K562 (cell line): ENCODE data around the gene AGPAT3. TPM values are rescaled to one million over a fixed set of nuclear protein-coding genes. Genes with fewer than 3 reads are reported as not detected.

Experiments used
- ATAC-seq: fragments of 200-7000 bp; cut with Tn5 transposase; 3 replicates; pipeline ENCODE4 v1.9.1; 2020; ENCODE audit warnings: moderate library complexity
- BruUV-seq: library from RNA; stranded (reverse); fragments of 400-500 nt; replicated peaks from 2 replicates; lab custom pipeline; 2021; lab: Mats Ljungman, UMichigan
- CTCF ChIA-PET: fragments of 300-600 bp; formaldehyde crosslinking; extraction: SDS; loops from one replicate; lab custom pipeline; 2021; ENCODE audit warnings: low intra/inter-chr PET ratio; lab: Yijun Ruan, JAX
- POLR2A ChIA-PET: fragments of 300-600, 350-650 bp; sonication (Branson Sonifier 250); formaldehyde crosslinking; extraction: SDS; loops from one replicate; lab custom pipeline; 2021; ENCODE audit warnings: antibody characterized with exemption, inconsistent platforms; lab: Yijun Ruan, JAX
- DNase-seq, 4 experiments: peaks; one replicate each; pipeline versions ENCODE4 v3.0.0 to v3.0.0-alpha.2; 2011 to 2018; ENCODE audit warnings: low spot score in 3 of 4, mixed read lengths in 3 of 4; ENCODE audit errors: extremely low read depth in 1 of 4
- FAIRE-seq: peaks from 2 replicates; lab custom pipeline; 2011; peaks lifted over from hg19 to GRCh38; lab: Jason Lieb, UNC
- H2AFZ ChIP-seq: 2 replicates; pipeline ENCODE4 v1.6.0; 2011; ENCODE audit warnings: low read depth, low read length, control low read depth, inconsistent platforms
- H3K27ac ChIP-seq: fragments of 200-600 bp; 3 replicates; pipeline ENCODE4 v1.8.0; 2011; ENCODE audit warnings: low read depth, mild to moderate bottlenecking, control low read depth, inconsistent platforms, low read length, moderate library complexity, mixed read lengths; ENCODE audit errors: extremely low read depth
- H3K27me3 ChIP-seq, 2 experiments: fragments of 300-600 bp in 1 of 2; 2 replicates in 1 of 2; 3 replicates in 1 of 2; pipeline versions ENCODE4 v1.6.0 to v1.8.0; 2011; ENCODE audit warnings: inconsistent platforms in 2 of 2, low read length in 2 of 2, mild to moderate bottlenecking in 1 of 2, mixed read lengths in 1 of 2, moderate library complexity in 1 of 2; ENCODE audit not compliant: control insufficient read depth in 2 of 2, insufficient read depth in 2 of 2
- H3K36me3 ChIP-seq: fragments of 300-600 bp; 3 replicates; pipeline ENCODE4 v1.8.0; 2011; ENCODE audit warnings: mild to moderate bottlenecking, low read length, inconsistent platforms; ENCODE audit not compliant: control insufficient read depth, insufficient read depth
- H3K4me1 ChIP-seq, 2 experiments: fragments of 200-600 bp in 1 of 2; replicated peaks in 1 of 2; 2 replicates in 1 of 2; 3 replicates in 1 of 2; pipeline versions ENCODE4 v1.5.1 to v1.8.0; 2011; ENCODE audit warnings: inconsistent platforms in 2 of 2, low read length in 2 of 2, mild to moderate bottlenecking in 1 of 2, mixed read lengths in 1 of 2, moderate library complexity in 1 of 2; ENCODE audit not compliant: control insufficient read depth in 2 of 2, insufficient read depth in 2 of 2
- H3K4me2 ChIP-seq: 2 replicates; pipeline ENCODE4 v1.6.1; 2011; ENCODE audit warnings: low read length, control low read depth, inconsistent platforms, mixed read lengths; ENCODE audit not compliant: insufficient read depth
- H3K4me3 ChIP-seq: fragments of 200-600 bp; sonication (generic), shearing (Covaris generic); 2 replicates; pipeline ENCODE4 v1.5.1; 2016; ENCODE audit warnings: control low read depth, inconsistent platforms
- H3K79me2 ChIP-seq: fragments of 200-600 bp; 3 replicates; pipeline ENCODE4 v1.8.0; 2011; ENCODE audit warnings: low read length, inconsistent platforms; ENCODE audit not compliant: control insufficient read depth, insufficient read depth
- H3K9ac ChIP-seq, 2 experiments: 2 replicates each; pipeline versions ENCODE4 v1.6.0 to v1.6.1; 2011; ENCODE audit warnings: low read depth in 2 of 2, low read length in 2 of 2, control low read depth in 1 of 2, inconsistent platforms in 1 of 2, mild to moderate bottlenecking in 1 of 2, mixed read lengths in 1 of 2; ENCODE audit not compliant: insufficient read depth in 1 of 2
- H3K9me1 ChIP-seq: one replicate; pipeline ENCODE4 v1.6.0; 2011; ENCODE audit warnings: inconsistent platforms, mild to moderate bottlenecking, low read length, moderate library complexity; ENCODE audit not compliant: control insufficient read depth, insufficient read depth
- H3K9me3 ChIP-seq: replicated peaks from 2 replicates; pipeline ENCODE4 v1.5.1; 2011; ENCODE audit warnings: low read depth, low read length, inconsistent platforms; ENCODE audit not compliant: control insufficient read depth, insufficient read depth
- H4K20me1 ChIP-seq: replicated peaks from 2 replicates; pipeline ENCODE4 v1.6.1; 2011; ENCODE audit warnings: low read length, inconsistent platforms, mixed read lengths; ENCODE audit not compliant: control insufficient read depth, insufficient read depth
- KDM4B ChIP-seq, 2 experiments: fragments of 450-650 bp in 1 of 2; sonication (generic) in 1 of 2; IDR thresholded peaks; 2 replicates each; pipeline ENCODE4 v1.6.1; 2016 to 2017; ENCODE audit warnings: borderline replicate concordance in 2 of 2, antibody characterized with exemption in 1 of 2, low read depth in 1 of 2, mild to moderate bottlenecking in 1 of 2
- KLF16 ChIP-seq: IDR thresholded peaks from 2 replicates; pipeline ENCODE4 v1.6.1; 2016; ENCODE audit warnings: antibody characterized with exemption
- ZNF551 ChIP-seq: fragments of 250-450 bp; sonication (Bioruptor Pico); IDR thresholded peaks from 2 replicates; pipeline ENCODE4 v1.5.0; 2021; ENCODE audit warnings: mild to moderate bottlenecking, moderate library complexity
- WGBS: fragments of 100-300 bp; shearing (Covaris generic); methylation state at CpG from one replicate; pipeline ENCODE4 v1.1.6; 2016; ENCODE audit warnings: low coverage, mixed read lengths; ENCODE audit not compliant: insufficient coverage; ENCODE audit errors: missing lambda C conversion rate; 5-methylcytosine and 5-hydroxymethylcytosine counted together
- in situ Hi-C: fragments of 300-500 bp; cut with MboI; formaldehyde crosslinking; loops from 4 replicates; pipeline ENCODE4 v1.15.0; 2018; ENCODE audit warnings: inconsistent platforms, mixed read lengths
- intact Hi-C: fragments of 100-400 bp; cut with micrococcal nuclease; formaldehyde crosslinking; loops from 2 replicates; pipeline ENCODE4 v1.14.2; 2022
- polyA plus RNA-seq, 8 experiments: library from polyadenylated mRNA; depleted of rRNA in 4 of 8; stranded (reverse) in 5 of 8; unstranded in 3 of 8; fragments of >200 nt; fragmentation: Nextera tagmentation in 2 of 8; fragmentation: Illumina TruSeq in 1 of 8; extraction: Ambion mirVana in 2 of 8; extraction: Trizol in 1 of 8; gene quantifications; 2 replicates each; pipeline versions ENCODE4 v1.2.1 to v1.2.3, GENCODE V29; 2011 to 2014; ENCODE audit warnings: inconsistent platforms in 1 of 8, missing spikeins in 1 of 8
- total RNA-seq, 7 experiments: library from RNA; depleted of rRNA in 6 of 7; stranded (reverse); fragments of >200 nt in 6 of 7; fragmentation: Illumina TruSeq in 2 of 7; extraction: Trizol in 2 of 7; gene quantifications; 2 replicates each; pipeline versions ENCODE4 v1.2.1 to v1.2.3, GENCODE V29; 2011 to 2021; ENCODE audit warnings: low replicate concordance in 1 of 7
- TF ChIP-seq, protein P1 (sequence below): sonication (generic); formaldehyde crosslinking; IDR thresholded peaks from 2 replicates; pipeline ENCODE4 v1.8.1; 2023; ENCODE audit warnings: missing genetic modification reagents, mild to moderate bottlenecking, borderline replicate concordance
- TF ChIP-seq, protein P2 (sequence below): fragments of 450-650 bp; IDR thresholded peaks from 2 replicates; pipeline ENCODE4 v1.6.1; 2016; ENCODE audit warnings: low read depth
- TF ChIP-seq, protein P3 (sequence below), 2 experiments: fragments of 450-650 bp; conservative IDR thresholded peaks; 2 replicates each; pipeline ENCODE4 v1.6.1; 2017; ENCODE audit warnings: mild to moderate bottlenecking in 2 of 2, moderate library complexity in 2 of 2

Gene AGPAT3
- total and polyA plus RNA-seq, 9 of the 15 experiments (the other 6 are each of a cell fraction or from before 2014, with no cell fraction given): 1.5 to 88.4 (median 35.7) TPM

DNA sequence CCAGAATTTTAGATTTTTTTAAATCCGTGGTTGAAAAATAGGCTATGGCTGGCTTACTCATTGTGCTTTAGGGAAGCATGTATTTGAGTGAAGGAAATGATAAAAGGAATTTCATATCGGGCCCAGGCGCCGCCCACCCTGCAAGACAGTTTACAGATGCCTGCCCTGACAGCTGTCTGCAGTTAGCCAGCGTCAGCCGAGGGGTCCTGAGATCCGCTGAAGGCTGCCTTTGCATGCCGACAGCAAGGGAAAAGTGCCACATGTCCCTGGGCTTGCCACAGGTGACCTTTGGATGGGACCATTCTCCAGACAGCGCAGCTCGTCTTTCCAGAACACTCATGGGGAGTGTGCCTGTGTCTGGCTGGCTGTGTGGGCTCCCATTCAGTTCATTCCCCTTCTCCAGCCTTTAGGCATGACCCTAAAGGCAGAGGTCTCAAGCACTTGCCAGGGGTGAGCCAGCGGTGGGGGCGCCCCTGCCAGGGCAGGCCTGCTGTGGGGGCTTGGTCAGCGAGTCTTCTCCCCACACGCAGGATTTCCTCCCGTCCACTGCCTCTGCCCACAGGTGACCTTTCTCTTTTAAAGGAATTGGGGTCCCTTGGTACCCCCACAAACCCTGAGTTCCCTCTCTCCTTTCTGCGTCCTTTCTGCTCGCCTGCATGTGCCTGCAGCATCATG, 101.0 kb downstream of the AGPAT3 start:
- Histone ChIP-seq H3K9me3 (no peaks in the 10 kb centered on the region), H3K27ac (no peak overlapping the region), H3K36me3 (peaks cover 54% of the 10 kb centered on the region; the same call in 2 of the 3 replicates), H3K79me2 (no peaks in the 10 kb centered on the region), H3K27me3 (no peaks in the 10 kb centered on the region), H4K20me1 (no peaks in the 10 kb centered on the region), H3K4me2 (no peak overlapping the region), H3K4me3 (no peak overlapping the region), H2AFZ (no peak overlapping the region), H3K9ac (peak overlapping the region in 1 of 2 experiments; percentile 41; a peak in 1 of 4 replicates), H3K4me1 (peaks cover 0 to 16% of the 10 kb centered on the region in 2 experiments; a peak in 1 of 5 replicates), H3K9me1 (no peaks in the 10 kb centered on the region)
- no peak for FAIRE-seq
- no peak for DNase-seq
- WGBS: 86% methylated on average over 17 of the region's 17 CpGs
- no TSS peak for BruUV-seq
- intact Hi-C loops (no loop called here), in situ Hi-C loops (no loop called here)
- ATAC-seq: no peak
- POLR2A ChIA-PET: interaction anchor here (0.7 kb wide), 1 partner anchor 51 kb away, joined by 3 read pairs; no protein-coding TSS in a partner anchor
- CTCF ChIA-PET: no interaction called here
- TF ChIP-seq KDM4B (IDR thresholded peaks at IDR 0.05; ENCODE audit: borderline replicate concordance in 2 of 2, low read depth in 1 of 2) (no peak), KLF16 (no peak), ZNF551 (CRISPR knock-in tag) (no peak)
- TF ChIP-seq, protein P1, sequence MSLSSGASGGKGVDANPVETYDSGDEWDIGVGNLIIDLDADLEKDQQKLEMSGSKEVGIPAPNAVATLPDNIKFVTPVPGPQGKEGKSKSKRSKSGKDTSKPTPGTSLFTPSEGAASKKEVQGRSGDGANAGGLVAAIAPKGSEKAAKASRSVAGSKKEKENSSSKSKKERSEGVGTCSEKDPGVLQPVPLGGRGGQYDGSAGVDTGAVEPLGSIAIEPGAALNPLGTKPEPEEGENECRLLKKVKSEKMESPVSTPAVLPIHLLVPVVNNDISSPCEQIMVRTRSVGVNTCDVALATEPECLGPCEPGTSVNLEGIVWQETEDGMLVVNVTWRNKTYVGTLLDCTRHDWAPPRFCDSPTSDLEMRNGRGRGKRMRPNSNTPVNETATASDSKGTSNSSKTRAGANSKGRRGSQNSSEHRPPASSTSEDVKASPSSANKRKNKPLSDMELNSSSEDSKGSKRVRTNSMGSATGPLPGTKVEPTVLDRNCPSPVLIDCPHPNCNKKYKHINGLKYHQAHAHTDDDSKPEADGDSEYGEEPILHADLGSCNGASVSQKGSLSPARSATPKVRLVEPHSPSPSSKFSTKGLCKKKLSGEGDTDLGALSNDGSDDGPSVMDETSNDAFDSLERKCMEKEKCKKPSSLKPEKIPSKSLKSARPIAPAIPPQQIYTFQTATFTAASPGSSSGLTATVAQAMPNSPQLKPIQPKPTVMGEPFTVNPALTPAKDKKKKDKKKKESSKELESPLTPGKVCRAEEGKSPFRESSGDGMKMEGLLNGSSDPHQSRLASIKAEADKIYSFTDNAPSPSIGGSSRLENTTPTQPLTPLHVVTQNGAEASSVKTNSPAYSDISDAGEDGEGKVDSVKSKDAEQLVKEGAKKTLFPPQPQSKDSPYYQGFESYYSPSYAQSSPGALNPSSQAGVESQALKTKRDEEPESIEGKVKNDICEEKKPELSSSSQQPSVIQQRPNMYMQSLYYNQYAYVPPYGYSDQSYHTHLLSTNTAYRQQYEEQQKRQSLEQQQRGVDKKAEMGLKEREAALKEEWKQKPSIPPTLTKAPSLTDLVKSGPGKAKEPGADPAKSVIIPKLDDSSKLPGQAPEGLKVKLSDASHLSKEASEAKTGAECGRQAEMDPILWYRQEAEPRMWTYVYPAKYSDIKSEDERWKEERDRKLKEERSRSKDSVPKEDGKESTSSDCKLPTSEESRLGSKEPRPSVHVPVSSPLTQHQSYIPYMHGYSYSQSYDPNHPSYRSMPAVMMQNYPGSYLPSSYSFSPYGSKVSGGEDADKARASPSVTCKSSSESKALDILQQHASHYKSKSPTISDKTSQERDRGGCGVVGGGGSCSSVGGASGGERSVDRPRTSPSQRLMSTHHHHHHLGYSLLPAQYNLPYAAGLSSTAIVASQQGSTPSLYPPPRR (CRISPR knock-in tag): no peak
- TF ChIP-seq, protein P2, sequence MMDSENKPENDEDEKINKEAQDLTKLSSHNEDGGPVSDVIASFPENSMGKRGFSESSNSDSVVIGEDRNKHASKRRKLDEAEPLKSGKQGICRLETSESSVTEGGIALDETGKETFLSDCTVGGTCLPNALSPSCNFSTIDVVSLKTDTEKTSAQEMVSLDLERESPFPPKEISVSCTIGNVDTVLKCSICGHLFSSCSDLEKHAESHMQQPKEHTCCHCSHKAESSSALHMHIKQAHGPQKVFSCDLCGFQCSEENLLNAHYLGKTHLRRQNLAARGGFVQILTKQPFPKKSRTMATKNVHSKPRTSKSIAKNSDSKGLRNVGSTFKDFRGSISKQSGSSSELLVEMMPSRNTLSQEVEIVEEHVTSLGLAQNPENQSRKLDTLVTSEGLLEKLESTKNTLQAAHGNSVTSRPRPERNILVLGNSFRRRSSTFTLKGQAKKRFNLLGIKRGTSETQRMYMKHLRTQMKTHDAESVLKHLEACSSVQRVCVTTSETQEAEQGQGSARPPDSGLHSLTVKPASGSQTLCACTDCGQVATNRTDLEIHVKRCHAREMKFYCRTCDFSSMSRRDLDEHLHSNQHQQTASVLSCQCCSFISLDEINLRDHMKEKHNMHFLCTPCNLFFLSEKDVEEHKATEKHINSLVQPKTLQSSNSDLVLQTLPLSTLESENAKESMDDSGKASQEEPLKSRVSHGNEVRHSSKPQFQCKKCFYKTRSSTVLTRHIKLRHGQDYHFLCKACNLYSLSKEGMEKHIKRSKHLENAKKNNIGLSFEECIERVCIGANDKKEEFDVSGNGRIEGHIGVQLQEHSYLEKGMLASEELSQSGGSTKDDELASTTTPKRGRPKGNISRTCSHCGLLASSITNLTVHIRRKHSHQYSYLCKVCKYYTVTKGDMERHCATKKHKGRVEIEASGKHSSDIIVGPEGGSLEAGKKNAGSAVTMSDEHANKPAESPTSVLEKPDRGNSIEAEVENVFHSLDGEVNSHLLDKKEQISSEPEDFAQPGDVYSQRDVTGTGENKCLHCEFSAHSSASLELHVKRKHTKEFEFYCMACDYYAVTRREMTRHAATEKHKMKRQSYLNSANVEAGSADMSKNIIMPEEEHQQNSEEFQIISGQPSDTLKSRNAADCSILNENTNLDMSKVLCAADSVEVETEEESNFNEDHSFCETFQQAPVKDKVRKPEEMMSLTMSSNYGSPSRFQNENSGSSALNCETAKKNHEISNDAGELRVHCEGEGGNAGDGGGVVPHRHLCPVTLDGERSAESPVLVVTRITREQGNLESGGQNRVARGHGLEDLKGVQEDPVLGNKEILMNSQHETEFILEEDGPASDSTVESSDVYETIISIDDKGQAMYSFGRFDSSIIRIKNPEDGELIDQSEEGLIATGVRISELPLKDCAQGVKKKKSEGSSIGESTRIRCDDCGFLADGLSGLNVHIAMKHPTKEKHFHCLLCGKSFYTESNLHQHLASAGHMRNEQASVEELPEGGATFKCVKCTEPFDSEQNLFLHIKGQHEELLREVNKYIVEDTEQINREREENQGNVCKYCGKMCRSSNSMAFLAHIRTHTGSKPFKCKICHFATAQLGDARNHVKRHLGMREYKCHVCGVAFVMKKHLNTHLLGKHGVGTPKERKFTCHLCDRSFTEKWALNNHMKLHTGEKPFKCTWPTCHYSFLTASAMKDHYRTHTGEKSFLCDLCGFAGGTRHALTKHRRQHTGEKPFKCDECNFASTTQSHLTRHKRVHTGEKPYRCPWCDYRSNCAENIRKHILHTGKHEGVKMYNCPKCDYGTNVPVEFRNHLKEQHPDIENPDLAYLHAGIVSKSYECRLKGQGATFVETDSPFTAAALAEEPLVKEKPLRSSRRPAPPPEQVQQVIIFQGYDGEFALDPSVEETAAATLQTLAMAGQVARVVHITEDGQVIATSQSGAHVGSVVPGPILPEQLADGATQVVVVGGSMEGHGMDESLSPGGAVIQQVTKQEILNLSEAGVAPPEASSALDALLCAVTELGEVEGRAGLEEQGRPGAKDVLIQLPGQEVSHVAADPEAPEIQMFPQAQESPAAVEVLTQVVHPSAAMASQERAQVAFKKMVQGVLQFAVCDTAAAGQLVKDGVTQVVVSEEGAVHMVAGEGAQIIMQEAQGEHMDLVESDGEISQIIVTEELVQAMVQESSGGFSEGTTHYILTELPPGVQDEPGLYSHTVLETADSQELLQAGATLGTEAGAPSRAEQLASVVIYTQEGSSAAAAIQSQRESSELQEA: no peak
- TF ChIP-seq, protein P3, sequence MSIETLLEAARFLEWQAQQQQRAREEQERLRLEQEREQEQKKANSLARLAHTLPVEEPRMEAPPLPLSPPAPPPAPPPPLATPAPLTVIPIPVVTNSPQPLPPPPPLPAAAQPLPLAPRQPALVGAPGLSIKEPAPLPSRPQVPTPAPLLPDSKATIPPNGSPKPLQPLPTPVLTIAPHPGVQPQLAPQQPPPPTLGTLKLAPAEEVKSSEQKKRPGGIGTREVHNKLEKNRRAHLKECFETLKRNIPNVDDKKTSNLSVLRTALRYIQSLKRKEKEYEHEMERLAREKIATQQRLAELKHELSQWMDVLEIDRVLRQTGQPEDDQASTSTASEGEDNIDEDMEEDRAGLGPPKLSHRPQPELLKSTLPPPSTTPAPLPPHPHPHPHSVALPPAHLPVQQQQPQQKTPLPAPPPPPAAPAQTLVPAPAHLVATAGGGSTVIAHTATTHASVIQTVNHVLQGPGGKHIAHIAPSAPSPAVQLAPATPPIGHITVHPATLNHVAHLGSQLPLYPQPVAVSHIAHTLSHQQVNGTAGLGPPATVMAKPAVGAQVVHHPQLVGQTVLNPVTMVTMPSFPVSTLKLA (conservative IDR thresholded peaks at IDR 0.05): no peak
